ENCODE results near the gene PPBP.

Gene PPBP

DNA sequence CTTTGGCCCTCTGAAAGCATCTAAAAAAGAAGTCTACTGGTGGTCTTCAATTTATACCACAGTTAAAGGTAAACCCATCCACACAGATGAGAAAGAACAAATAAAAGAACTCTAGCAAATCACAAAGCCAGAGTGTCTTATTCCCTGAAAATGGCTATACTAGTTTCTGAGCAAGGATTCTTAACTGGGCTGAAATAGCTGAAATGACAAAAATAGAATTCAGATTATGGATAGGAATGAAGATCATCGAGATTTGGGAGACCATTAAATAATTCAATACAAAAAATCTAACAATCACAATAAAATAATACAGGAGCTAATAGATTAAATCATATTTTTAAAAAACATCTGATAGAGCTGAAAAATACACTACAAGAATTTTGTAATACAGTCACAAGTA is 18.0 kb downstream of the PPBP start:
- Histone ChIP-seq H3K18ac (ENCODE audit: low read depth in 1 of 2, low read length in 2 of 2) (no peak overlapping the region), H3K4me3 (ENCODE audit: insufficient read depth in 1 of 2, low read depth in 1 of 2, low read length in 2 of 2) (no peak overlapping the region), H2BK120ac (ENCODE audit: low read depth, low read length) (no peak overlapping the region), H3K9me3 (ENCODE audit: control insufficient read depth, low read length) (peaks cover 36% of the 10 kb centered on the region), H2BK12ac (ENCODE audit: low read length in 2 of 2) (no peak overlapping the region), H3K4me1 (ENCODE audit: control insufficient read depth, insufficient read depth, low read depth, low read length) (no peaks in the 10 kb centered on the region), H3K79me1 (replicated peaks; ENCODE audit: low read length, poor library complexity, severe bottlenecking) (no peaks in the 10 kb centered on the region), H4K8ac (ENCODE audit: low read length) (no peak overlapping the region), H2BK15ac (ENCODE audit: low read depth, poor library complexity, severe bottlenecking) (no peak overlapping the region), H2AFZ (ENCODE audit: low read depth, low read length) (no peak overlapping the region), H2AK5ac (ENCODE audit: low read length, severe bottlenecking) (no peak overlapping the region), H3K36me3 (ENCODE audit: control insufficient read depth in 1 of 2, insufficient read depth in 2 of 2, low read depth in 1 of 2, low read length in 2 of 2) (no peaks in the 10 kb centered on the region), H3K4me2 (ENCODE audit: low read length, poor library complexity, severe bottlenecking) (no peak overlapping the region), H3K23ac (ENCODE audit: low read length in 2 of 2) (no peak overlapping the region), H3K27me3 (ENCODE audit: control insufficient read depth in 1 of 2, insufficient read depth in 1 of 2, low read length in 2 of 2) (no peaks in the 10 kb centered on the region), H2BK5ac (ENCODE audit: low read depth, low read length, poor library complexity, severe bottlenecking) (no peak overlapping the region), H4K91ac (ENCODE audit: low read length) (no peak overlapping the region), H3K9ac (ENCODE audit: low read length) (no peak overlapping the region), H3K27ac (ENCODE audit: low read length, poor library complexity, severe bottlenecking) (no peak overlapping the region), H3K14ac (ENCODE audit: low read length in 2 of 2) (no peak overlapping the region), H3K4ac (ENCODE audit: low read depth in 1 of 2, low read length in 2 of 2) (no peak overlapping the region)
- no CpG with 5 or more reads among the region's 1 CpG for WGBS
- no peak for DNase-seq

DNA sequence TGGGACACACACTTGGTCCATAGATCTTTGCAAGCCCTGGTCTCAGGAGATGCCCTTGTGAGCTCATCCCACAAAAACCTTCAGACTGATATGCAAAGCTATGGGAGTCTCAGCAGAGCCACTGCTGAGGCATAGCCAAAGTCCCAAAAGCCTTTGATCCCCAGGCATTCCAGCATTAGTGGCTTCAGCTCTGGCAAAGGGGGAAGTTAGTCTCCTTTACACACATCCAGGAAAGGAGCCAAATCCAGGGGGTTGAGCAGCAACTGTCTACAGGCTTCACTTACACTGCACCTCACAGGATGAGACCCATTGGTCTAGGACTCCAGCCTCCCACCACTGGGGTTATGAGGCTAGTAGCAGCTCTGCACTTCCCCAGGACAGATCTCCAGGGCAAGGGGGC is 20.1 kb downstream of the PPBP start:
- Histone ChIP-seq H3K4me3 (ENCODE audit: insufficient read depth in 1 of 2, low read depth in 1 of 2, low read length in 2 of 2) (no peak overlapping the region), H4K8ac (ENCODE audit: low read length) (no peak overlapping the region), H2BK5ac (ENCODE audit: low read depth, low read length, poor library complexity, severe bottlenecking) (no peak overlapping the region), H4K91ac (ENCODE audit: low read length) (no peak overlapping the region), H3K4me2 (ENCODE audit: low read length, poor library complexity, severe bottlenecking) (no peak overlapping the region), H2AFZ (ENCODE audit: low read depth, low read length) (no peak overlapping the region), H3K18ac (ENCODE audit: low read depth in 1 of 2, low read length in 2 of 2) (no peak overlapping the region), H3K27ac (ENCODE audit: low read length, poor library complexity, severe bottlenecking) (no peak overlapping the region), H3K36me3 (ENCODE audit: control insufficient read depth in 1 of 2, insufficient read depth in 2 of 2, low read depth in 1 of 2, low read length in 2 of 2) (no peaks in the 10 kb centered on the region), H2BK12ac (ENCODE audit: low read length in 2 of 2) (no peak overlapping the region), H2AK5ac (ENCODE audit: low read length, severe bottlenecking) (no peak overlapping the region), H3K4me1 (ENCODE audit: control insufficient read depth, insufficient read depth, low read depth, low read length) (no peaks in the 10 kb centered on the region), H3K23ac (ENCODE audit: low read length in 2 of 2) (no peak overlapping the region), H3K14ac (ENCODE audit: low read length in 2 of 2) (no peak overlapping the region), H3K9me3 (ENCODE audit: control insufficient read depth, low read length) (peaks cover 44% of the 10 kb centered on the region), H3K79me1 (replicated peaks; ENCODE audit: low read length, poor library complexity, severe bottlenecking) (no peaks in the 10 kb centered on the region), H2BK15ac (ENCODE audit: low read depth, poor library complexity, severe bottlenecking) (no peak overlapping the region), H3K9ac (ENCODE audit: low read length) (no peak overlapping the region), H2BK120ac (ENCODE audit: low read depth, low read length) (no peak overlapping the region), H3K27me3 (ENCODE audit: control insufficient read depth in 1 of 2, insufficient read depth in 1 of 2, low read length in 2 of 2) (no peaks in the 10 kb centered on the region), H3K4ac (ENCODE audit: low read depth in 1 of 2, low read length in 2 of 2) (no peak overlapping the region)
- no peak for DNase-seq

DNA sequence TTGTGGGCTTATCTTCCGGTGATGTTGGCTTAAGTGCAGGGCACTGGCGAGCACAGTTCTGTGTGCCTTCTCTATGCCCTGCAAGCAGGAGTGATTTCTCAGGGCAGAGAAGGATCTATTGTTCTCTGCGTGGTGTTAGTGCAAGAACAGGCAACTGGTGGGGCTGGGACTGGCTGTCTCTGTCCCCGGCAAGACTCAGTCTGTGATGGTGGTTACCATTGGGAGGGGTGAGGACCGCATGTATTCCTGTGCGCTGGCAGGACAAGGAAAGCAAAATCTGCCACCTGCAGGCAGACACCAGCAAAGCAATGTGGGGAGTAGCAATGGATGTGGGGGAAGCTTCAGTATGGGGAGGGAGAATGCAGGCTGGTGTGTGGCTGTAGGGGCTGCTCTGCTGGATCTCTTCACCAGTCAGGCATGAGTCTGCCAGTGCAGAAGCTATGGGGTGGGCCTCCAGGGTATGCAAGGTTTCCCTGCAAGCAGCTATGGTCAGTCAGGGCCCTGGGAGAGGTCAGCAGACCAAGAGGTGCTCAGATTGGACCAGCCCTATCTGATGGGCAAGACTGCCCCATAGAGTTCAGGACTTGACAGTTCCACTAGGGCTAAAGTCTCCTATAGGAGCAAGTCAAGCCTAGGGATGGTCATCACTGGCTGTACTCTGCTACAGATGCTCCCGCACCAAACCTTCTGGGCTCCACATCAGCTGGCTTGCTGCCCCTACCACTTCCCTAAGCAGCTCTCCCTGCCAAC is 23.0 kb downstream of the PPBP start:
- no peak overlapping the region for H2BK12ac ChIP-seq (ENCODE audit: low read length in 2 of 2)
- no peak overlapping the region for H2AFZ ChIP-seq (ENCODE audit: low read depth, low read length)
- no peaks in the 10 kb centered on the region for H3K27me3 ChIP-seq (ENCODE audit: control insufficient read depth in 1 of 2, insufficient read depth in 1 of 2, low read length in 2 of 2)
- H3K79me1 ChIP-seq (replicated peaks; ENCODE audit: low read length, poor library complexity, severe bottlenecking) = no peaks in the 10 kb centered on the region
- H3K9ac ChIP-seq (ENCODE audit: low read length) = no peak overlapping the region
- no peak overlapping the region for H2BK15ac ChIP-seq (ENCODE audit: low read depth, poor library complexity, severe bottlenecking)
- H4K8ac ChIP-seq (ENCODE audit: low read length) = no peak overlapping the region
- H3K23ac ChIP-seq (ENCODE audit: low read length in 2 of 2) = no peak overlapping the region
- H2BK5ac ChIP-seq (ENCODE audit: low read depth, low read length, poor library complexity, severe bottlenecking) = no peak overlapping the region
- no peak overlapping the region for H2AK5ac ChIP-seq (ENCODE audit: low read length, severe bottlenecking)
- H3K4me3 ChIP-seq (ENCODE audit: insufficient read depth in 1 of 2, low read depth in 1 of 2, low read length in 2 of 2) = no peak overlapping the region
- WGBS = 59% methylated on average over 7 of the region's 7 CpGs
- peaks cover 37% of the 10 kb centered on the region for H3K9me3 ChIP-seq (ENCODE audit: control insufficient read depth, low read length)
- no peak overlapping the region for H3K14ac ChIP-seq (ENCODE audit: low read length in 2 of 2)
- H3K4me2 ChIP-seq (ENCODE audit: low read length, poor library complexity, severe bottlenecking) = no peak overlapping the region
- H3K27ac ChIP-seq (ENCODE audit: low read length, poor library complexity, severe bottlenecking) = no peak overlapping the region
- no peaks in the 10 kb centered on the region for H3K4me1 ChIP-seq (ENCODE audit: control insufficient read depth, insufficient read depth, low read depth, low read length)
- H3K36me3 ChIP-seq (ENCODE audit: control insufficient read depth in 1 of 2, insufficient read depth in 2 of 2, low read depth in 1 of 2, low read length in 2 of 2) = no peaks in the 10 kb centered on the region
- H2BK120ac ChIP-seq (ENCODE audit: low read depth, low read length) = no peak overlapping the region
- no peak overlapping the region for H3K18ac ChIP-seq (ENCODE audit: low read depth in 1 of 2, low read length in 2 of 2)
- peak; percentile 22 for DNase-seq
- no peak overlapping the region for H4K91ac ChIP-seq (ENCODE audit: low read length)
- no peak overlapping the region for H3K4ac ChIP-seq (ENCODE audit: low read depth in 1 of 2, low read length in 2 of 2)

DNA sequence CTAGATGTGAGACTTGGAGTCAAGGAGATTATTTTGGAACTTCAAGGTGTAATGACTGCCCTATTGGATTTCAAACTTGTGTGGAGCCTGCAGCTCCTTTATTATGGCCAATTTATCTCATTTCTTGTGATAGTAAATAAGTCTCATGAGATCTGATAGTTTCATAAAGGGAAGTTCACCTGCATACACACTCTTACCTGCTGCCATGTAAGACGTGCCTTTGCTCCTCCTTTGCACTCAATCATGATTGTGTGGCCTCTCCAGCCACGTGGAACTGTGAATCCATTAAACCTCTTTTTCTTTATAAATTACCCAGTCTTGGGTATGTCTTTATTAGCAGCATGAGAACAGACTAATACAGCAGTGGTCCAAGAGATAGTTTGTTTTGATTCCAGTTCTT is 25.3 kb downstream of the PPBP start:
- H3K9me3 ChIP-seq (ENCODE audit: control insufficient read depth, low read length) = peaks cover 31% of the 10 kb centered on the region
- H3K14ac ChIP-seq (ENCODE audit: low read length in 2 of 2) = no peak overlapping the region
- no peak overlapping the region for H3K4me2 ChIP-seq (ENCODE audit: low read length, poor library complexity, severe bottlenecking)
- no peak overlapping the region for H3K4ac ChIP-seq (ENCODE audit: low read depth in 1 of 2, low read length in 2 of 2)
- H4K8ac ChIP-seq (ENCODE audit: low read length) = no peak overlapping the region
- no peak overlapping the region for H3K4me3 ChIP-seq (ENCODE audit: insufficient read depth in 1 of 2, low read depth in 1 of 2, low read length in 2 of 2)
- no peak for DNase-seq
- no peak overlapping the region for H3K27ac ChIP-seq (ENCODE audit: low read length, poor library complexity, severe bottlenecking)
- H2BK5ac ChIP-seq (ENCODE audit: low read depth, low read length, poor library complexity, severe bottlenecking) = no peak overlapping the region
- H3K36me3 ChIP-seq (ENCODE audit: control insufficient read depth in 1 of 2, insufficient read depth in 2 of 2, low read depth in 1 of 2, low read length in 2 of 2) = no peaks in the 10 kb centered on the region
- H3K27me3 ChIP-seq (ENCODE audit: control insufficient read depth in 1 of 2, insufficient read depth in 1 of 2, low read length in 2 of 2) = no peaks in the 10 kb centered on the region
- H2BK12ac ChIP-seq (ENCODE audit: low read length in 2 of 2) = no peak overlapping the region
- no peak overlapping the region for H2BK15ac ChIP-seq (ENCODE audit: low read depth, poor library complexity, severe bottlenecking)
- no peak overlapping the region for H2AK5ac ChIP-seq (ENCODE audit: low read length, severe bottlenecking)
- no peak overlapping the region for H3K9ac ChIP-seq (ENCODE audit: low read length)
- H4K91ac ChIP-seq (ENCODE audit: low read length) = no peak overlapping the region
- 100% methylated on average over 1 of the region's 2 CpGs for WGBS
- no peak overlapping the region for H2BK120ac ChIP-seq (ENCODE audit: low read depth, low read length)
- H3K18ac ChIP-seq (ENCODE audit: low read depth in 1 of 2, low read length in 2 of 2) = no peak overlapping the region
- H2AFZ ChIP-seq (ENCODE audit: low read depth, low read length) = no peak overlapping the region
- no peaks in the 10 kb centered on the region for H3K79me1 ChIP-seq (replicated peaks; ENCODE audit: low read length, poor library complexity, severe bottlenecking)
- no peak overlapping the region for H3K23ac ChIP-seq (ENCODE audit: low read length in 2 of 2)
- no peaks in the 10 kb centered on the region for H3K4me1 ChIP-seq (ENCODE audit: control insufficient read depth, insufficient read depth, low read depth, low read length)
